GM18861 (cell line): ENCODE measurements around the gene SDHC.

Source experiments
- ATAC-seq: cut with Tn5 transposase; IDR thresholded peaks from one replicate; pipeline ENCODE4 v1.9.1; 2021; ENCODE audit not compliant: unreplicated experiment

SDHC gene, protein sequence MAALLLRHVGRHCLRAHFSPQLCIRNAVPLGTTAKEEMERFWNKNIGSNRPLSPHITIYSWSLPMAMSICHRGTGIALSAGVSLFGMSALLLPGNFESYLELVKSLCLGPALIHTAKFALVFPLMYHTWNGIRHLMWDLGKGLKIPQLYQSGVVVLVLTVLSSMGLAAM

DNA sequence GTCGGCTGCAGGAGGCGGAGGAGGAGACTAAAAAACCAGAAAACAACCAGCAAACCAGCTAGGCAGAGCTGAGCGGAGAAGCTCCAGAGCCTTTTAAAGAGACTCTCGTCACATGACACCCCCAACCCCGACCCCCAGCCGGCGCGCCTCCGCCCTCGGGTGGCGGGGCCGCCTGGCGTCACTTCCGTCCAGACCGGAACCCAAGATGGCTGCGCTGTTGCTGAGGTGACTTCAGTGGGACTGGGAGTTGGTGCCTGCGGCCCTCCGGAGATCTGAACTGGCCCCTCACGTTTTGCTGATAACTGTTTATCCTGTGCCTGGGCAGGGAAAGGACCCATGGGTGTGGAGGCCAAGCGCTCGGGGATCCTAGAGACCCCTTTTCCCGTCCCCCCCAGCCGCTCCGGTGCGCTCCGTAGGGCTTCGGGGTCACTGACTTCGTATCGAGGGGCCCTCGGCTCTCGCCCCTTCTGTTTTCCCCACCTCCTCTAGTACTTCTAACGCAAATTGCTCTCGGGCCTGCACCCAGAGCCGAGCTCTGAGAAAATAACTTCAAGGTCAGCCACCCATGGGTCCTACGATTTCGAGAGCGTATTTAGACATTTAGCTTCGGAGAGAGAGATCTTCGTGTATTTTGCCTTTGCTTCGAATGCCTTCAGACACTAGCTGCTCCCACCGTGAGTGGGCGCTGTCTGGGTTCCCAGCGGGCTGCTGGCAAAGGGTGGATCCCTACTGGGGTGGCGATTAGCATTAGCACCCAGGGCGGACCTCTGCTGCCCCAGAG lies at the start of gene SDHC:
Gene SDHC, plus strand, starts transcription at position 181 of the 781 bp plus-strand sequence. Its CDS starts 25 bp downstream, at position 206.
- peak; percentile 78 for ATAC-seq

DNA sequence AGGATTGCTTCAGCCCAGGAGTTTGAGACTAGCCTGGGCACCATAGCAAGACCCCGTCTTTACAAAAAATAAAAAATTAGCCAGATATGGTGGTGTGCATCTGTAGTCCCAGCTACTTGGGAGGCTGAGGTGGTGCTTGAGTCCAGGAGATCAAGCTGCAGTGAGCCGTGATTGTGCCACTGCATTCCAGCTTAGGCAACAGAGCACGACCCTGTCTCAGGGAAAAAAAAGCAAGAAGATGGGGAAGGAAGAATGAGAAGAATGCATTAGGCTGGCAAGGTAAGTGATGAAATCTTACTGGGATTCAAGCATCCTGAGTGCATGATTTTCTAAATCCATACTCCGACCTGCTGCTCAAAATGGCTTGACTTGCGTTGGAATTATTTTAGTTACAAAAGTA lies 48.9 kb upstream of the SDHC start:
- ATAC-seq, result no peak

DNA sequence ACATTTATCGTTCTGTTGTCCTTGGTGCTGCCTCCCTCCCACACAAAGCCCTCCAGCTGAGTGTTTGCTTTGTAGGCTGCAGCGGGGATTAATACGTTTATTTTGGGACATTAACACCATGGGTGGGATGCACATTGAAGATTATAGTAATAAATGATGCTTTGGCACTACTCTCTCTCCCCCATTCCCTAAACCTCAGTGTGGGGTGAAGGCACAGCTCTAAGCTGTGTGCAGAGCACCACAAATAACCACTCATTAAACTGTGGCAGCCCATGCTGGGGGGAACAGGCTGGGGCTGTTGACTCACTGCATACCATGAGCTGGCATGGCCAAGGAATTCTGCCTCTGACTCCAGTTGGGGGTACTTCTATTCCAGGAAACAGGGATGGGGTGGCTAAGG lies 48.0 kb upstream of the SDHC start:
- no peak for ATAC-seq

DNA sequence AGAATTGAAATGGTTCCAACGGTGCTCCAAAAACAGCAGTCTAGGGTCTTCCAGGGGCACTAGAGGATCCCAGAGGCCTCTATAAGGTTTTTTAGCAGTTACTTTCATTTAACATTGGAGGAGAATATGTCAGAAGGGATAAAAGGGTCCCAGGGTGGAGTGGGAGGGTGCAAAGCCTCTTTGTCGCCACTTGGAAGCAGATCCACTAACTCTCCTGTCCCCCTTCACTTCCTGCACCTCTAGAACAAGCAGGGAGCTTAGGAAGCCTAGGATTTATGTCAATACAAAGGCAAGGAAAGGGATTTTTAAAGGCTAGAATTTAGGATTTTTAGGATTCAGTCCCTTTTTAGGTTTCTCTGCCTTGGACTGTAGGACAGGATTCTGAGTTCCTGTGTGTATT lies 47.3 kb upstream of the SDHC start:
- no peak for ATAC-seq

DNA sequence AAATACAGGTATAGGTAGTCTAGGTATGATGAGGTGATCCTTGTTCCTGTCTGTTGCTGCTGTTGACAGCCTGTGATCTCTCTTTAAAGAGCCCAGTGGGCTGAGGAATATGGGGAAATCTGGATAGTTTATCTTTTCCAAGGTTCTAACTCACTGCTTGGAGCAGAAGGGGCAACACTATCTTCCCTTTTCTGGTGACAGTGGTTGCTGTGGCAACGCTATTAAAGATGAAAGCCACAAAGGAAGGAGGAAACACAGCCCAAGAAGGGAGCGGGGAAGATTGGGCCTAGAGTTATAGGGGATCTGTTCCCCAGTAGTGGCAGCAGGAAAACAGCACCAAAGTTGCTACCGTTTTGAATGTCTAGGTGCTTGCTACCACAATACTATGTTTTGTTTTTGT lies 46.9 kb upstream of the SDHC start:
- ATAC-seq, result no peak

DNA sequence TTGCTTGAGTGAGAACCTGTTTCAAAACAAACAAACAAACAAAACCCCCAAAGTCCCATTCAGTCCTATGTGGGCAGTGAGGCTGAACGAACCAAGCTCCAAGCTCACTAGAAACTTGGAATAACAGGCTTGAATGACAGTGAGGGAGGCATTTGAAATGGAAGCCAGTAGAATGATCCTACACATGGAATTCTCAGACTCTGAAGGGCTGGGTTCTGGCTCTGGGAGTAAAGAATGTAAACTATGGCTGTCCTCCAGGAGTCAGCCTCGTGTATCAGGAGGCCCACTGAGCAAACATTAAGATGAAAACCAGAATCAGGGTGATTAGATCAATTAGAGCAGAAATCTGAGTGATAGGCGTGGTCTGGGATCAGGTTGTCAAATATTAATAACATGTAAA lies 40.8 kb upstream of the SDHC start:
- no peak for ATAC-seq

DNA sequence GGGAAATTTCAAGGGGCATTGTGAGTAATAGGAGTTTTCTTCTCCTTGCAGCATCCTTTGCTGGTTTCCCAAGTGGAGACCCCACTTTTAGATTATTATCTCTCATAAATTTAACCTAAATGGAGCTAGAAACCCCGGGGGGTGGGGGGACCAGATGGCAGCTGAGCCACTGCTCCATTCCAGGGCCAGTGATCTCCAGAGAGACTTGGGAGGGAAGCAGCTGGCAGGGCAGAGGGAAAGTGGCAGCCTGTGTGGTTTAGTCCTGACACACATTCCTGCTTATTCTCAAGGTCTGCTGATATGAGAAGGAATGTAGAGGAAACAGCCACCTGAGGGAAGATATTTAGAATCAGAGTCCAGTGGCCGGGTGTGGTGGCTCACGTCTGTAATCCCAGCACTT lies 39.3 kb upstream of the SDHC start:
- no peak for ATAC-seq

DNA sequence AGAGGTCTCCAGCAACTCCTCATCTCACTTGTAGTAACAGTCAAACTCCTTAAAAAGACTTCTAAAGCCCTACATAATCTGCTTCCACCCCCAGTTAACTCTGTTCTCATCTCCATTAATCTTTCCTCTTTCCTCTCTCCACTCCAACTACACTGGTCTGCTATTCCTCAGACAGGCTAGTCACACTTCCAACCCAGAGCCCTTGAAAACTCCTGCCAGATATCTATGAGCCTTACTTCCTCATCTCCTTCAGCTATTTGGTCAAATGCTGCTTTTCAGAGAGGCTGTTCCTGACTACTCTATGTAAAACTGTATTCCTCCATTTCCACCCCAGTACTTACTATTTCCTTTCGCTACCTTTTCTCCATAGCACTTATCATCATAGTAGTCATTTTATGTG lies 31.2 kb upstream of the SDHC start:
- no peak for ATAC-seq

DNA sequence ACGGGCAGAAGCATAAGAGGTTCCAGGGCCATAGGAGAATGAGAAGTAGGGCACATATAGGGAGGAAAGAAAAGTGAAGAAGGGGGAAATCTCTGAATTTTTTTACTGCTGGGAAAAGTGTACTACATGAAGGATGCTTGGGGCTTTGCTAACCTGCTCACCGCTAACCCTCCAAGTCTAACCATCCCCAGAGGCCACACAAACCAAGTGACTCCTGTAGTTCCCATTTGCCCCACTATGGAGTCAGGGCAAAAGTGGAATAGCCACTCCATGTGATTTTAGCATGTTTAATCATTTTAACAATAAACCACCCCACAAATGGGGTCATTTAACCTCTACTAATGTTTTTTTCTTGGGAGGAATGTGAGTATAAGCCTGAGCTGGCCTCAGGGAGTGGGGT lies 29.1 kb upstream of the SDHC start:
- no peak for ATAC-seq

DNA sequence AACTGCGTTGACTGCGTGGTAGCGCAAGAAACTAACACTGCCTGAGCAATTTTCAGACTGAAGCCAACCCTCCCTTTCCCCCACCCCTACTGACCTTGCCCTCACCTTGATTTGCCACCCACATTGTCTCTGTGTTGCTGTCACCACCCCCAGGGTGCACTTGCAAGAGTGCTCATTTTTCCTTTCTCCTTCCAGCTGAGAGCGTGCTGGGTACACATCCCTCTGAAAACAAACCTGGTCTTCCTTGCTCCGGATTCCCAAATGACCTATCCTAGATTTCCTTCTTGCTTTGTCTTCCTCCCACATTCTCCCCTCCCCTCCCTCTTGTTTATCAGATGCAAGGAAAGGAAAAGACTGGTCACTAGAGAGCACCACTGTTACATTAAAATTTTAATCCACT lies 28.7 kb upstream of the SDHC start:
- no peak for ATAC-seq

DNA sequence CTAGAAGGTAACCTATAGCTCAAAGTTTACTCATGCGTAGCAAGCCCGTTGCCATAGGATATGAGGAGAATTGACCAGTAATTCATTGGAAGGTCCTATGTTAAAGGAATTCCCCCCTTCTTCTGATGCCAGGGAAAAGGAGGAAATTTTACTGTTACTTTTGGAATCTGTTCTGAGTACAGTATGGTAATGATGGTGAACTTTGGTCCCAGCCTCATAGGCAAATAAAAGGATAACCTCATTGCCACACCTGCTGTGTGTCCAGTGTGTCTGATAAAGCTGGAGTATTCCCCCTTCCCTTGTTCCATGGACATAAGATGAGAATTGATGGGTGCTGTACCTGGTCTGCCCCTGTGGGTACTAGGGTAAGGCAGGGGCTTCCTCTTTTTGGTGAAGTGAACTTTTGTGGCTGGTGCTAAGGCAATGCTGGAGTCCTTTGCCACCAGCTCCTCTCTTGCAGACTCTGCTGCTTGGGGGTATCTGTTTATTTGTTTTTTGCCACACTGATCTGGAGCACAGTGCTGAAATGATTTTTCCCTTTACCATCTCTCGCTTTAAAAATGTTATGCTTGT lies 26.6 kb upstream of the SDHC start:
- no peak for ATAC-seq

DNA sequence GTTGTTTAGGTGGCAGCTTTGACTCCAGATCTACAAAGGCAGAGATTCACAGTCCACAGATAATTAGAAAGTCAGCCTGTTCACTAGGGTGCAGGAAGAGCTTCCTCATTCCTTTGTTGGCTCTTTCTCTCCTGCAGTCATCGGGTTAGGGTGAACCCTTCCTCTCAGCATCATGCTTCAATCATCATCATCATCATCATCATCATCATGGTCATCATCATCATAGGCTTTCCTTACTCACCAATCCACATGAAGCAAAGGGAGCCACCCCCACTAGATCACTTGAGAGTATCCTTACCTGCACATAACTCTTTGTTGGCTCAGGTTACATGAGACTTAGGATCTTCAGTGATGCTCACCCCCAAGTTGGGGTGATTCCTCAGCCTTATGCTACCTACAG lies 23.4 kb upstream of the SDHC start:
- no peak for ATAC-seq

DNA sequence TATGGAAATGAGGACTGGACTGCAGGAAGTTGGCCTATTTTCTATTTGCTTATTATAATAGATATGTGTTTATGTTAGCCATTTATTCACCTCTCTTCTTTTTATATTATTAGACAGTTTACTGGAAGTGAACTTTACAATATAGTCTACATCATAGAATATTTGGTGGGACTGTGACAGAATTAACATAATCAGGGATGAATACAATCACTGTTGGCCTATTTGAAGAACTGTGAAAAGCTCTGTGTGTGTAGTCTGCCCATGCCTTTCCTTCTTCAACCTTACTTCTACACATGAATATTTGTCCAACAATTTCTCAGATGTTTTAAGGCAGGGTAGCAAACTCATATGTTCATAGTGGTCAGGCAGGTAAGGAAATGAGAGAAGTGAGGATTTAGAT lies 16.8 kb upstream of the SDHC start:
- no peak for ATAC-seq

DNA sequence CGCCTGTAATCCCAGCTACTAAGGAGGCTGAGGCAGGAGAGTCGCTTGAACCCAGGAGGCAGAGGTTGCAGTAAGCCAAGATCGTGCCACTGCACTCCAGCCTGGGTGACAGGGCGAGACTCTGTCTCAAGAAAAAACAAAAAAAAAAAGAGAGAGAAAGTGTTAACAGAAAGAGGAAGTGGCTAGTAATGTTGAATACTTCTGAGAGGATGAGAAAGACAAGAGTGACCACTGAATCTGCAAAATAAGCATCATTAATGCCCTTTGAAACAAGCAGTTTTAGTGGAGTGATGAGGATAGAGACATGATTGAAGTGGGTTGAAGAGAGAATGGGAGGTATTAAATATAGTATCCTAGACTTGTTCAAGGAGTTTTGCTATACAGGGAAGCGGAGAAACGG lies 16.1 kb upstream of the SDHC start:
- no peak for ATAC-seq

DNA sequence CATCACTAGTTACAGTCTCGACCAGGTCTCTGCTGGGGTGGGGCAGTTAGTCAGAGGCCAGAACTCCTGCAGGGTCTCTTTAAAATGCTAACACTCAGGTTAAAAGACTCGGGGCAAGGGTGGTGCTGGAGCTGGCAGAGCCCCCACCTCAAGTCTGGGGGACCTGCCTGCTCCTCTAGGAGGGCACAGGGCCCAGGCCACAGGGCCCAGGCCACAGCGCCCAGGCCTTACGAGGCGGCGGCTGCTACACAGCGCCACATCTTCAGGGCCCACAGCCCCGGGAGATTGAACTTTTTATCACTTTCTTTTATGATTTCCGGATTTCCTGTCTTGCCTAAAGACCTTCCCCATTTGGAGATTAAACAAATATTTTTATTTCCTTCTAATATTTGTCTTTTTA lies 14.8 kb upstream of the SDHC start:
- no peak for ATAC-seq

DNA sequence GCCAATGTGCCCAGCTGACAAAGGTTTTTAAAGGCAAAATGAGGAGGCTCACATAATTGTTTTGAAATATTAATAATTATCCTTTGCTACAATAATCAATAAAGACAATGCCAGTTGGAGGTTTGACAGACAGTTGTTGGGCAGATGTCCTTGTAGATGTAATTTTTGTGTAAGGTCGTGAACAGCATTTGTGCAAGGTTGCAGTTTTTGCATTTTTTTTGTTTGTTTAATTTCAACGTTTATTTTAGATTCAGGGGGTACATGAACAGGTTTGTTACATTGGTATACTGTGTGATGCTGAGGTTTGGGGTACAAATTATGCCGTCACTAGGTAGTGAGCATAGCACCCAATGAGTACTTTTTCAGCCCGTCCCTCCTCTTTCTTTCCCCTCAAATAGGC lies 13.7 kb upstream of the SDHC start:
- no peak for ATAC-seq

DNA sequence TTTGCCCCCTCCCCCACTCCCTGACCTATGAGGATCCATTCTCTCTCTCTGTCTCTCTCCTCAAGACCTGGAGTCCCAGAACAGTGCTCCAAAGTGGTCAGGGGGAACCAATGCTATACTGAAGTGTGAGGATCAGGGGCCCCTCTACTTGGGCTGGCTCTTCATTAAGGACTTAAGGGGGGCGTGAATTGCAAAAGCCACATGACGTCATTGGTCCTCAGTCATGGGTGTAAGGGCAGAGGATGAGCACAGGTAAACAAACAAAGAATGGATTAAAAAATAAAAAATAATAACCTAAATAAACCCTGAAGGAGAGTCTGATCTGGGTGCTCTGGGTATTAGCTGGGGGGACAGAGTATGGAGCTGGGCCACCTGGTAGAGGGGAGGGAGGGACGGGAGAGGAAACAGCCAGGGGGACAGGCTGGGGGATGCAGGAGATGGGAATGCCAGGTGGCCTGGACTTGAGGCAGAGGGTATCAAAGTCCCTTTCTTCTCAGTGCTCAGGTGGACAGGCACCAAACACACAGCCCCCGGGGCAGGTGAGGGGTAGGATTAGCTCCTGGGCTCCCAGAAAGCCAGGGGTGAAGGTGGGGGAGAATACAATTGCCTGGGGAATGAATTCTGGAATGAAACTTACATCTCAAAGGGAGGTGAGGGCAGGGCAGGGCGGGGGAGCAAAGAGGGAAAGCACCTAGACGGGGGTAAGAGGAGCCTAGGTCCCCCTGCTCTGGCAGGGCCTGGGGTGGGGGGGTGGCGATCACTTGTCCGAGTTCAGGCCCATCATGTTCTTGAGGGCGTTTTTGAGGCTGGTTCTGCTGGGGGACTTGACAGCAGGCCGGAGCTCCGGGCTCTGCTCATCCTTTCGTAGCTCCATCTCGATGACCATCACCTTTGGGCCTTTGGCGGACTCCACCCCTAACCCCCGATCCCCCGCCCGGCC lies 9.0 kb upstream of the SDHC start:
- ATAC-seq, result no peak

DNA sequence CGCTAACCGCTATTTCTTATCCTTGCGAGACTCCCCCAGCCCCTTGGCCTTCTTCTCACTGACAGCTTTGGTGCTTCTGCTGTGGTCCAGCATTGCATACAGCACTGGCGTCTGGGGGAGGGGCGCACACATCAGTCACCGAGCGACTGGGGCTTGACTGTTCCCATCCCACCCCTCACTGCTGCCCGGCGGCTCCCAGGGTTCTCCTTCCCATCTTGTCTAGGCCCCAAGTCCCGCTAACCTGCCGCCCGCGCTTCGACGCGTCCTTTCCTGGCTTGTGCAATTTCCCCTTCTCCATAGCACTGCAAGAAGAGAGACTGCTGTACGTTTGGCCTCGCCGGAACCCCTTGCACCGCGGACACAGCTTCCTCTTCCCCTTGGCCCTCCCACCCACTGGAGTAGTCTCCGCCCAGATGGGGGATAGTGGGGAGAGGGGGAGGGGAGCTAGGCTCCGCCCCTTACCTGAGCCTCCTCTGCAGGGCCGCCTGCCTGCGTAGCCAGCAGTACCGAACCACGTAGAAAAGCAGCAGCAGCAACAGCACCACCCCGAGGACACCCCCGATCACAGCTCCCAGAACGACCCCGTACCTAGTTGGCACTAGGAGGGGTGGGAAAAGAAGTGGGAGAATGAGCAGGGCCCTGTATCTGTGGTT lies 8.2 kb upstream of the SDHC start:
- ATAC-seq, result peak; percentile 53

DNA sequence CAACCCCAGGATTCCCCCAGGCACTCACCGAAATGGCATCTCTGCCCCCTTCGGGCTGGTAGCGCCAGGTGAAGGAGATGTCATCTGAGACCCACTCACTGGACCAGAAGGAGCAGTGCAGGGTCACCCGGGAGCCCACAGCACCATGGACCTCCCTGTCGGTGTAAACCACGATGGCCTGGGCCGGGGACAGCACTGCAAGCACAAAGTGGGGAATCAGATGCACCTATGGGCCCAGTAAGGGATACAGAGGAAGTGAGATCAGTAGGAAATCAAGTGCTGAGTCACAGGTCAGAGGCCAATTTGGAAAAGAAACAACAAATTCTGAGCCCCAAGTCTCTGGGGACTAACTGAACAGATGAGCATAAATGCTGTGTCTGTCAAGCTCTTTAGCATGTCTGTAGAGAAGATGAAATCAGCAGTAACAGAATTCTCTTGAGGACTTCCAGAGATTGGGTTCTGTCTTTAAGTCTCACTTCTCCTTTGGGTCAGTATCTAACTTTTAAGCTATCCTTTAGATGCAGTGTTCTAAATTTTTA lies 6.9 kb upstream of the SDHC start:
- peak; percentile 50 for ATAC-seq

DNA sequence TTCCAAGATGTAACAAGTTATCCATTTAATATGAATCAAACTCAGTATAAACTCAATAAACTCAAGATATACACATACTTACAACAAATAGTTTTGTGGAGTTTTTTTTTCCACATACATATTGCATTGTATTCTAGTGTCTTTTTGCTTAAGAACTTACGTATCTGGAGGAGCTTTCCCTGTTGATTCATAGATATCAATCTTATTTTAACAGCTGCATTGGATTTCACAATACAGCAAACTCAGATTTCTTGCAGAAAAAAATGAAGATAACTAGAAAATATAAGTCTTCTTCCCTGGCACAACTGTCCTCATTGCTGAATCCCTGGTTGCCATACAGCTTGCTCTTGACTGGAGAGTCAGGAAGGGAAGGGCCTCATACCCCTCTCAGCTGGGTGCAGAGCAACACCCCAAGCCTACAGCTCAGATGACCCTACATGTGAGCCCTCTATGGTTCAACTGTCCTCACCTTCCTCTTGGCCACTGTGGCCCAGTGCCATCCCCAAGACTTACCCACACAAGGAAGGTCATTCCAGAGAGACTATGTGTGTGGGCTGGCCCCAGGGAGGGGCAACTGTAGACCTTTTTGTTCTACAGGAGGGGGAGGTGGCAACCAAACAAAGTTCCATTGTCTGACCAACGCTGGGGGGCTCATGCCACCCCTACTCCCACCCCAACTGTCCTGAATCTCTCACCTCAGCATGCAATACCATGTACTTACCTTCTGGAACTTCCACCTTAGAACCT lies 6.1 kb upstream of the SDHC start:
- no peak for ATAC-seq
